Stimulated activated CD4-positive, alpha-beta T cell treated with anti-CD3 and anti-CD28 coated beads, Interleukin-2, amount 100 ng/mL, for 24 hours (primary cell): ENCODE data around the gene NEUROD6.

Experiments used
- DNase-seq, 2 donors: peaks; one replicate each; pipeline ENCODE4 v3.0.0-alpha.2; 2020

The NEUROD6 gene

DNA sequence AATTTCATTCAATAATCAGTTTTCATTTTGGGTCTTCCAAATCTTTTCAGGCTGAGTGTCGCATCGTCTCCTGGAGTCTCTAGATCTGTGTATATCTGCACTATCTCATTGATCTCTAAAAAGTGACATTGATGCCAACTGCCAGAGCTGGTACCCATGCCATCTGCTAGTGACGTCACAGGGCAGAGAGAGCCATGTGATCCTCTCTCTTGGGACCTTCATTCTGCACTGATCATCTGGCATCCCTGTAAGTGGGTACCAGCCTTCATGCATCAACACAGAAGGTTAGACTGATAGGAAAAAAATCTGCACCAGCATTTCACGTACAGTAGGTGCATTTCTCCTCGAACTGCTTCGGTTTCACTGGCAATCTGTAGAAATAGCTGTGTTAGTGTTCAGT, at the start of gene NEUROD6:
Gene NEUROD6, minus strand, starts transcription at position 124 of the 400 bp plus-strand sequence. CDS start 1,458 bp downstream, outside the sequence.
- DNase-seq = no peak

DNA sequence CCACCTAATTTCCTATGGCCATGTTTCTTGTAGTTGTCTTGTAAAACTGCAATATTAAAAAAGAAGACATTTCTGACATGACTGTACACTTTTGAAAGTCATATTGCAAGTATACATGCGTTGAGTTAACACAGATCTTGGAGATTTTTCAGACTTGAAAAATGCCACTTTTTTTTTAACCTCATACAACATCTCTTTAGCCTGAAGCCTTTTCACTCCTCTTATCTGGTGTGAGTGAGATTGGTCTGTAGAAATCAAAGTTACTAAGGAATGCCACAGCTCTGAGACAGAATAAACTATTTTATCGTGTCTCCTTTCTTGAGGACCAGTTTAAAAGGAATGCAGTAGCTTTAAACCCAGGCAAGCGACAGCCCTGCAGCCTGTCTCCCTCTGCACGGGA, 43.9 kb upstream of the NEUROD6 start:
- DNase-seq = no peak

DNA sequence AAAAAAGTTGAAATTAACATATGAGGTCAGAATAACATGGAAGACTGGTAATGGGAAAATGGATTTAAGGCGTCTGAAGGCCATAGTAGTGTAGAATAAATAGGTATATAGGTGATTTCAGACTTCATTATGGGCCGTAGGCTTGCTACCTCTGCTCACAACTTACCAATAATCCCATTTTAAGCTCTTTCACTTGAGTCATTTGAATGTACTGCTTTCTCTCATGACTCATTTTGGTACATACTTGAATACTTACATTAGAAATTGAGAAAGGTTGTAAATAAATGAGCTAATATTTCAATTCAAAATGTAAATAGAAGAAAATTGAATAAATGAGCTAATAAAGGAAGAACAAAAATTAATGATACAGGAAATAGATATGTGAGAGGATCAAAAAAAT, 42.2 kb upstream of the NEUROD6 start:
- no peak for DNase-seq

DNA sequence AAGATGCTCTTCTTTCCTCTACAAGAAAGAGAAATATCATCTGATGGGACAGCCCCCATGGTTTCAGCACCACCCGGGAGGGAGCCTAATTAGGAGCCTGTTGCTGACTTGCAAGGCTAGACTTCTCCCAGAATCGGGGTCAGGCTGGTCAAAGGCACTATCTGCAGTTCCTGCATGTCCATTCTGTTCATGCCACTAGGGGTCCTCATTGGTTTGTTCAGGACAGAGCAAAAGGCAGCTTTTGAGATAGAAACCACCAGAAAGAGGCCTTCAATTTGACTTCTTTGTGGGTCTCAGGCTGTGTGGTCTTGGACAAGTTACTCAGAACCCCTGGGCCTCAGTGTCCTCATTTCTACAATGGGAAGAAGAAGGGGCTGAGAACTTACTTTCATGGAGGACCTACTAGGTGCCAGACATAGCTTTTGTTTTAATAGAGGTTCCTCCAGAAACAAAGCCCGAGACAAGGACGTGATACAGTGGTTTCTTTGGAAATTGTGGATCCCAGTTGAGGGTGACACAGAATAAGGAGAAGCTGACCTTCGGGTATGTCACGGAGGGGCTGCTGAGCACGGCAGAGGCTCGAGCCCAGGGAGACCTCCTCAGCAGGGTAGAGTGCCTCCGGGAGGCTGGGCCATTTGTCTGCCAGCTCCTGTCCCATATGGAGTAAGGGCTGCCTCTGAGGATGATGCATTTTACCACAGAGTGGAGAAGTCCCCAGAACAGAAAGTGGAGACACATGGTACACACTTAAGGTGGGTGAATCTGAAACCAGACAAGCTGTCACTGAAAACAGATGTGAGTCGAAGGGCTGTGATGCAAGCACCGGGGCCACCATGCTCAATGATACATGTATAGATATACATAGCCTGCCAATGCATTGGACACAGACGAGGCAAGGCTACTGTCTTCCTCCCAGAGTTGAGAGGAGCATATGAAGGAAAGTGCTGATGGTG, 33.1 kb upstream of the NEUROD6 start:
- DNase-seq = peak in 1 of 2 donors; percentile 6

GRCh38 chr7:31372231-31372959, 31.9 kb upstream of the NEUROD6 start:
- no peak for DNase-seq

DNA sequence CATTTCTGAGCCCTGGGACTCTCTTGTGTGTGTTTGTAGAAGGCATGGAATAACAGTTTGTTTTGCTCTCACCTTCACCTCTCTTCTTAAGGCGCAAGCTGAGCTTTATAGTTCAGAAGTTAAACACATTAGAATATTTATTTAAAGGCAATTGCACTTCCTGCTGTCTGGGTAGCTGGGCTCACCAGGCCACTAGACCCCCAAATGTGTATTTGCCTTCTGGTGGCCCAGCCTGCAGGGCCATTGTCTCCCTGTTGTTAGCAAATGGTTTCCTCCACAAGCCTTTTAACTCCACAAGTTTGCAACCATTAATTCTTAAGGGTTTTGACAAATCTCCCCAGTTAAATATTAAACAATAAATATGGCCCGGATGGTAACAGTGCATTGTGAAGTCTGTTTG, 31.1 kb upstream of the NEUROD6 start:
- no peak for DNase-seq

GRCh38 chr7:31370609-31371008, 30.1 kb upstream of the NEUROD6 start:
- DNase-seq = no peak

DNA sequence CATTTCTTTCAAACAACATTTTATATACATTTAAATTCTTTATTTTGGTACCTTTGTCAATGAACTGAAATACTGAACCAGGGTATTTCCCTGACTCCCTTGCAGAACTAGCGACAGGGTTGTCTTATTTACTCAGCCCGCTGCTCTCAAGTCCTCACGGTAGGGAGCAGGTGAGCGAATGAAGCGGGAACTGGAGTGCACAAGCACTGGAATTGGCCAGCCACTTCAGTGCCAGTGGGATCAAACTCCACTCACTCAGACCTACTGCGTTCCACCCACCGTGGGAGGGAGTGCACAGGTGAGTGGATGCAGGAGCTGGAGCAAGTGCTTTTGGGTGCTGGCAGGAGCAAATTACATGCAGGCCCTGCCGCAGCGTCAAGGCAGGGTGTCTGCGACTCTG, 28.1 kb upstream of the NEUROD6 start:
- DNase-seq = no peak

DNA sequence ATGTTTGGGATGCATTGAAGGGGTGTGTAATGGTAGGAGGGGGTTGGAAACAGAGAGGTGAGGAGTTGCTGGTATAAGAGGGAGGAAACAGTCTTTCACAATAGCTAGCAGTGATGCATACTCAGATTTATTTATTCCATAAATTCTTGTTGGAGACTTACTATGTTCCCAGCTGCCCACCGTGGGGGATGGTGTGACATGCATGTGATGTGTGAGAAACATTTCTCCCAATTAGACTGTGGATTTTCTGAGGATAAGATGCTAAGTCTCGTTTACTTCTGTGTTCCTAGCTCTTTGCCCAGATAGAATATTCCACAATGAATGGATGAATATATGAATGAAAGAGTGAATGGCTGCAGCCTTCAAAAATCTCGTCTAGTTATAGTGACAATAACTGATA, 23.0 kb upstream of the NEUROD6 start:
- no peak for DNase-seq

DNA sequence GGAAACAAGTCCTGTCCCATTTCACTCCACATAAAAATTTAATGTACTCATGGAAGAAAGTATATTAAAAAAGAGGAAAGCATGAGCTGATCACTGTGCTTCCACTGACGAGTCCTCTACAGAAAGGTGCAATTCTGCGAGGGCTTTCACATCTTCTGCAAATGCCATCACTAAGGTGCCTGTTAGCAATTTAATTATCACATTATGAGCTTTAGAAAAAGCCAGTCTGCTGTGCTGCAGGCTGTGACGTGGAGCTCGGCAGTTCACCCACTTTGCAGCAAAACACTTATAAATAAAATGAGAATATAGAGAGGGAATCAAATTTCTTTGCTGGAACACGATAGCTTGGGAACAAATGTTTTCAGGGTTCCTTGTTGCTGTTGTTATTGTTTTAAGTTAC, 22.5 kb upstream of the NEUROD6 start:
- no peak for DNase-seq

DNA sequence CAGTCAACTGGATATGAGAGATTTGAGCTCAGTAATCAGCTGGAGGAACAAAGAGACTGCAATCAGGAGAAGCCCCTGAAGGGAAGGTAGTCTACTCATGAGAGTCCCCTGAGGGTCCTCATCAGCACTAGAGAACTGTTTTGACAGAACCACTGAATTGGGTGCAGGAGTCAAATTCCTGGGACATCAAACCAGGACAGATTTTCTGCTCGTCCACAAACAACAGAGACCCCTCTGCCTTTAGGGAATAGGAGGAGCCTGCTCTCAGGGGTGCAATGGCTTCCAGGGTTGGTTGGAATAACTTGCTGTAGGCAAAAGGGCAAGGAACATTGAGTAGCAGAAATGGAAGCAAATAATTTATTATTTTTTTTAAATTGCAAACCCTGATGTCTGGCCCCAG, 21.9 kb upstream of the NEUROD6 start:
- no peak for DNase-seq

DNA sequence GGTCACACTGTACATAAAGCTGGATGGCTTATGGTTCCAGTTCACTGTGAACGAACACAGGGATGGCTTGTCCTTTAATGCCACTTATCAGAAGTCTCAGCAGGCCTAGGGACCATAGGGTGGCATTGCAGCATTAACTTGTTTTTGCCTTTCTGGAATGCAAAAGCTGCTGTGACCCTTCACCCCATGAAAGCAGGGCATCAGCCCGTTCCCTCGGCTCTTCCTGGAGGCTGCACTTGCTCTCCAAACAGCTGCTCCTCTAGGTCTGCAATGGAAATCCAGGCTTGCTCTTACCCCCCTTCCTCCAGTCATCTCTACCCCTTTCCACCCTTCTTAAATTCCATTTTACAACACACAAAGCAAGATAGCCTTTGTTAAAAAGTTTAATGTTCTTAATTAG, 17.9 kb upstream of the NEUROD6 start:
- DNase-seq = no peak

DNA sequence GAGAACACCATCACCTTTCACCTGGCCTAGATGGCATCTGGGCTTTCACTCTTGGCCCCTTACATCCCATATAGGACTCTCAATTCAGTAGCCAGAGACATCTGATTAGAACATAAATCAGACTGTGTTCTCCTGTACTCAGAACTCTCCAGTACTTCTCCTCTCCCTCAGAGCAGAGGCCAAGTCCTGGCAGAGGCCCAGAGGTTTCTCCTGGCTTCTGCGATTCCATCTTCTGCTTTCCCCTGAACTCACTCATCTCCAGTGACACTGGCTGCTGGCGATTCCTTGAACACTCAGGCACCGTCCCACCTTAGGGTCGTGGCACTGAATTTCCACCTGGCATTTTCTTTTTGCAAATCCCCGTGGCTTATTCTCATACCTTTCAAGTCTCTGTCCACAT, 4.9 kb upstream of the NEUROD6 start:
- no peak for DNase-seq

- DNase-seq = no peak
These were observed 3.2 kb upstream of the NEUROD6 start for GRCh38 chr7:31343516-31344305.

GRCh38 chr7:31341141-31341540, 615 bp upstream of the NEUROD6 start:
- DNase-seq = no peak

DNA sequence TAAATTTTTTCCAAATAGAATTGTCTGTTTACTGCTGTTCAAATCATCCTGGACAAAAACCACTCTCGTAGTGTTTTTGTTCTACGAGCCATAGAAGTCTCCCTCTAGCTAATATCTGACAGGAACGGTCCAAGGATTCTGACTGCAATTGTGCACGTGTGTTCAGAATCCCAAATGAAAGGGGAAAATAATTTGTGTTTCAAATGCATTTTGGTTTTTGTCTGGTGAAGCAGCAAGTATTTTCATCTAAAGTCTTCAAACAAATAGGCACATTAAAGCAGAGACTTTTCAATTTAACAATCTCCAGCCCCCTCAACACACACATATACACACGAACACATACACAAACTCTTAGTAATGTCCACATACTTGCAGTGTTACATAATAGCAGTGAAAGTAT, 475 bp downstream of the NEUROD6 start:
- DNase-seq = no peak

DNA sequence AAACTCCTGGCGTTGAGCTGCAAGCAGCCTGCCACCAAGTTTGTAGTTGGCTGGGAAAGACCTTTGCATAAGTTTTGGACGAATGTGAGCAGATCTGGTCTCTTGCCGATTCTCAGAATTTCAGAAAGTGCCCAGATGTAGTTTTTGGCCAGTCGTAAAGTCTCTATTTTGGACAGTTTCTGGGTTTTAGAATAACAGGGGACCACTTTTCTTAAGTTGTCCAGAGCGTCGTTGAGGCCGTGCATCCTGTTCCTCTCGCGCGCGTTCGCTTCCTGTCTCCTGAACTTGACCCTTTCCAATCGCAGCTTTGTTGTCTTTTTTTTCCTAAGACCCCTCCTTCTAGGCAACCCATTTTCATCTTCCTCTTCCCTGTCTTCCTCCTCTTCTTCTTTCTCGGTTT, 1.8 kb downstream of the NEUROD6 start:
- DNase-seq = no peak

DNA sequence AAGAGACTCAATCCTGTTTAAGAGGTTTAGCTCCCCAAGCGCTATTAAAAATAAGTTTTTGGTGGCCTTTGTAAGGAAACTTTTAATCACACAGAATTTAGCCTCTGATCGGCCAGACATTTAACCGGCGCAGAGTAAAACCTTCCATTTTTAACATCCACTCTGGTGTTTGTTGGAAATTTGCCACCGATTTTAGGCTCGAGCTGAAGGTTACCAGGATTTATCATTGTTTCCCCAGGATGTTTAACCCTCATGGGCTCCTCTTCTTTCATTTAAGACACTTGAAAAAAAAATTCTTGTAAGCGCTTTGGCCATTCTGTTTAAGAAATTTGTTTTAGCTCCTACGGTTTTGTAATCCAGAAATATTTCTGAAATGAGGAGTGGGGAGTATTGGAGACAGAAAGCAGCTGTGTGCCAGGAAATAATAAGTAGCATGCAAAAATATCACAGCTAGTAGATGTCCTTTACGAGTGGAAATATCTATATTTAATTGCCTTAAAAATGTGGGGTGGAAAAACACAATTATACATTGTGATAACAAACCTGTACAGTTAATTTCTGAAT, 3.4 kb downstream of the NEUROD6 start:
- no peak for DNase-seq

GRCh38 chr7:31336202-31337001, 4.1 kb downstream of the NEUROD6 start:
- DNase-seq = no peak

GRCh38 chr7:31335884-31336201, 4.7 kb downstream of the NEUROD6 start:
- DNase-seq = no peak

- no peak for DNase-seq
These were observed 5.2 kb downstream of the NEUROD6 start for GRCh38 chr7:31335161-31335856.

- no peak for DNase-seq
These were observed 7.2 kb downstream of the NEUROD6 start for GRCh38 chr7:31333291-31333690.
